Natural killer cell (primary cell): Measurements from ENCODE around the gene CABLES1. TPM values are rescaled to one million over a fixed set of nuclear protein-coding genes. Genes with fewer than 3 reads are reported as not detected.

Experiments
- ATAC-seq, 3 donors: fragments of 150-1000 bp in 2 of 3; fragments of 200-7000 bp in 1 of 3; cut with Tn5 transposase; 1 replicate in 1 of 3; 2 replicates in 2 of 3; pipeline ENCODE4 v1.10.0; 2021; ENCODE audit warnings: mild to moderate bottlenecking in 2 of 3, moderate library complexity in 2 of 3
- DNase-seq, 2 donors: peaks; one replicate each; pipeline versions ENCODE4 v3.0.0 to v3.0.0-alpha.2; 2013 to 2021; ENCODE audit warnings: mixed read lengths in 1 of 2
- H3K27ac ChIP-seq: one replicate; pipeline ENCODE4 v1.5.1; 2013; ENCODE audit warnings: mild to moderate bottlenecking, low read length
- H3K27me3 ChIP-seq: one replicate; pipeline ENCODE4 v1.6.1; 2013; ENCODE audit warnings: low read length; ENCODE audit not compliant: control insufficient read depth, insufficient read depth
- H3K36me3 ChIP-seq: one replicate; pipeline ENCODE4 v1.6.1; 2013; ENCODE audit warnings: low read length; ENCODE audit not compliant: control insufficient read depth, insufficient read depth
- H3K4me1 ChIP-seq: one replicate; pipeline ENCODE4 v1.6.1; 2013; ENCODE audit warnings: low read length; ENCODE audit not compliant: control insufficient read depth, insufficient read depth
- H3K4me3 ChIP-seq: one replicate; pipeline ENCODE4 v1.5.1; 2013; ENCODE audit warnings: low read length
- H3K9me3 ChIP-seq: one replicate; pipeline ENCODE4 v1.6.1; 2013; ENCODE audit warnings: low read length; ENCODE audit not compliant: control insufficient read depth, insufficient read depth
- H3K27ac Mint-ChIP-seq, 2 donors: one replicate each; pipeline ENCODE4 v1.8.0; 2022; ENCODE audit warnings: mild to moderate bottlenecking in 2 of 2, mixed read lengths in 2 of 2, moderate library complexity in 1 of 2
- H3K27me3 Mint-ChIP-seq, 2 donors: one replicate each; pipeline ENCODE4 v1.8.0; 2022; ENCODE audit warnings: low read depth in 2 of 2, mixed read lengths in 2 of 2
- H3K36me3 Mint-ChIP-seq: one replicate; pipeline ENCODE4 v1.8.0; 2022; ENCODE audit warnings: mixed read lengths
- H3K4me1 Mint-ChIP-seq, 2 donors: one replicate each; pipeline ENCODE4 v1.8.0; 2022; ENCODE audit warnings: mixed read lengths in 2 of 2
- H3K4me3 Mint-ChIP-seq: one replicate; pipeline ENCODE4 v1.8.0; 2022; ENCODE audit warnings: mild to moderate bottlenecking, moderate library complexity, mixed read lengths
- H3K9me3 Mint-ChIP-seq, 2 donors: one replicate each; pipeline ENCODE4 v1.8.0; 2022; ENCODE audit warnings: mixed read lengths in 2 of 2
- WGBS: methylation state at CpG from one replicate; pipeline ENCODE4 v1.1.7; 2013; ENCODE audit warnings: missing lambda C conversion rate; ENCODE audit not compliant: insufficient coverage; 5-methylcytosine and 5-hydroxymethylcytosine counted together
- intact Hi-C: fragments of 100-400 bp; cut with micrococcal nuclease; formaldehyde crosslinking; loops from one replicate; pipeline ENCODE4 v1.14.2; 2022
- total RNA-seq, 4 donors: library from RNA; stranded (reverse); fragments of 120-200 nt in 1 of 4; gene quantifications; one replicate each; pipeline versions ENCODE4 v1.2.3 to v1.2.4, GENCODE V29; 2013 to 2022
- TF ChIP-seq, protein P1 (sequence below): fragments of 200-600 bp; IDR thresholded peaks from one replicate; pipeline ENCODE4 v1.8.0; 2022; ENCODE audit warnings: antibody characterized with exemption

CABLES1 gene
- total RNA-seq, 3 donors from 2014 or later (not counting 1 experiment from before 2014, with no cell fraction given), result 1.3 to 2.2 (median 1.8) TPM

DNA sequence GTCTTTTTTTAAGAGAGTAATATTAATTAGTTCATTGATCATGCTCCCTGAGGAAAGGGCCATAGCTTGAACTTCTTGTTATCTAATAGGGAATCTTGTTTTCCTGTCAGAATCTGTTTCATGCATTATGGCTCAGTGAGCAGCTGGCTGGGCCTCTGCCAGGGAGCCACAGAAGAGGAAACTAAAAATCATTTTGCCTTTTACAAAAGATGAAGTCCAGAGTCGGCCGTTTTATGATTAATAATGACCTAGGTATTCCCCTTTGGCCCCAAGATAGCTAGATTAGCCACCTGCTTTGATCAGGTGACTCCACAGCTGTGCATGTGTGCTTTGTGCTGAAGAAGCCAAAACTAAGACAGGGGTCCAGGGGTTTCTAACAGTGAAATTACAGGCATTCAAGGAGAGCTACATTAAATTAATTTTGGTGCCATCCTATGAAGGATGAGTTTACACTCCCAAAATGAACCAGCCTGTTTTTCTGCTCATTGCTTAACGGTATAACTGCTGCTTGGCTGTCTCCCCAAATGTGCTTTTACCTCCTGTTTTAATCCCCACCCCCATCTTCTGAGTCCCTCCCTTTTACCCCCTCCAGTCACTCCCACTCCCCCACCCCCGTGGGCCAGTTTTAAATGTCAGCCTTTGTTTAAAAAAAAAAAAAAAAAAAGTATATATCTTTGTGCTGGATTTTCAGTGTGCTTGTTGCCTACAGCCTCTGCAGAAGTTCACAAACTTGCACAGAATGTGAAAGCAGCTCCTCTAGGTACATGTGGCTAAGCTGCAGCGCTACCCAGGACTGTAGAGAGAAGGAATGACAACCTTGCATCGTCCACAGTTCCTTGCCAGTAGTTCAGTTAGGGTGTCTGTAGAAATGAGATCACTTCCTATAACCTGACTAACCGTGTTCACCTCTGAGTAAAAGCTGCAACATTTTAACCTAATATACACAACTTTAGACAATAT is 93.1 kb downstream of the CABLES1 start:
- Histone ChIP-seq H3K36me3 (no peaks in the 10 kb centered on the region), H3K4me1 (peaks cover 31% of the 10 kb centered on the region), H3K9me3 (no peaks in the 10 kb centered on the region), H3K4me3 (no peak overlapping the region), H3K27ac (peak overlapping the region; percentile 23), H3K27me3 (no peaks in the 10 kb centered on the region)
- no peak for ATAC-seq
- 47% methylated on average over 4 of the region's 7 CpGs for WGBS
- TF ChIP-seq, protein P1, sequence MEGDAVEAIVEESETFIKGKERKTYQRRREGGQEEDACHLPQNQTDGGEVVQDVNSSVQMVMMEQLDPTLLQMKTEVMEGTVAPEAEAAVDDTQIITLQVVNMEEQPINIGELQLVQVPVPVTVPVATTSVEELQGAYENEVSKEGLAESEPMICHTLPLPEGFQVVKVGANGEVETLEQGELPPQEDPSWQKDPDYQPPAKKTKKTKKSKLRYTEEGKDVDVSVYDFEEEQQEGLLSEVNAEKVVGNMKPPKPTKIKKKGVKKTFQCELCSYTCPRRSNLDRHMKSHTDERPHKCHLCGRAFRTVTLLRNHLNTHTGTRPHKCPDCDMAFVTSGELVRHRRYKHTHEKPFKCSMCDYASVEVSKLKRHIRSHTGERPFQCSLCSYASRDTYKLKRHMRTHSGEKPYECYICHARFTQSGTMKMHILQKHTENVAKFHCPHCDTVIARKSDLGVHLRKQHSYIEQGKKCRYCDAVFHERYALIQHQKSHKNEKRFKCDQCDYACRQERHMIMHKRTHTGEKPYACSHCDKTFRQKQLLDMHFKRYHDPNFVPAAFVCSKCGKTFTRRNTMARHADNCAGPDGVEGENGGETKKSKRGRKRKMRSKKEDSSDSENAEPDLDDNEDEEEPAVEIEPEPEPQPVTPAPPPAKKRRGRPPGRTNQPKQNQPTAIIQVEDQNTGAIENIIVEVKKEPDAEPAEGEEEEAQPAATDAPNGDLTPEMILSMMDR, result no peak
- H3K27me3 Mint-ChIP-seq, result peaks cover 0 to 3% of the 10 kb centered on the region in 2 donors
- no peaks in the 10 kb centered on the region for H3K9me3 Mint-ChIP-seq
- peak in 1 of 2 donors; percentile 45 for DNase-seq
- H3K4me1 Mint-ChIP-seq, result peaks cover 24 to 31% of the 10 kb centered on the region in 2 donors
- peak overlapping the region in 1 of 2 donors; percentile 52 for H3K27ac Mint-ChIP-seq
- no peak overlapping the region for H3K4me3 Mint-ChIP-seq
- intact Hi-C loops, result no loop called here
- H3K36me3 Mint-ChIP-seq, result no peaks in the 10 kb centered on the region

DNA sequence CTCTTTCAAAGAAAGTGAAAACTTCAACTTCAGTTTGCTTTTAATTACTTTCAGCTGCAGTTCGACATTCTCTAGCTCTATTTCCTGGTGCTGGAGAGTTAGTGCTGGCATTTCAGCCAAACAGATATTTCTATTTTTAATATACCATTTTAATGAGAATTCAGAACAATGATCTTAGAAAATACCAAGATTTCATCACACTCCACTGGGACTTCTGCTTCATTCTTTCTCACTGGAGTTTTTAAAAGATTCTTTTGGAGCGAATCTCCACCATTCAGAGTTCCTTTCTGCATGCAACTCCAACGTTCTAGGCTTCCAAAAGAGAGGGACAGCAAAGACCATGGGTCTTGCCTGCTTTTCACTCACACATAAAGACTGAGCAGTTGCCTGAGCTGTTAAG is 94.2 kb downstream of the CABLES1 start:
- peaks cover 0 to 3% of the 10 kb centered on the region in 2 donors for H3K27me3 Mint-ChIP-seq
- WGBS, result 94% methylated on average over 2 of the region's 3 CpGs
- H3K4me3 ChIP-seq, result no peak overlapping the region
- H3K4me1 ChIP-seq, result peaks cover 31% of the 10 kb centered on the region
- H3K9me3 ChIP-seq, result no peaks in the 10 kb centered on the region
- H3K27ac Mint-ChIP-seq, result peak overlapping the region; percentile 79 to 81
- no peaks in the 10 kb centered on the region for H3K9me3 Mint-ChIP-seq
- DNase-seq (no peak), ATAC-seq (no peak)
- H3K4me1 Mint-ChIP-seq, result peaks cover 24 to 31% of the 10 kb centered on the region in 2 donors
- H3K36me3 ChIP-seq, result no peaks in the 10 kb centered on the region
- no peaks in the 10 kb centered on the region for H3K36me3 Mint-ChIP-seq
- TF ChIP-seq, protein P1, result no peak
- intact Hi-C loops, result no loop called here
- H3K27me3 ChIP-seq, result no peaks in the 10 kb centered on the region
- no peak overlapping the region for H3K27ac ChIP-seq
- no peak overlapping the region for H3K4me3 Mint-ChIP-seq

DNA sequence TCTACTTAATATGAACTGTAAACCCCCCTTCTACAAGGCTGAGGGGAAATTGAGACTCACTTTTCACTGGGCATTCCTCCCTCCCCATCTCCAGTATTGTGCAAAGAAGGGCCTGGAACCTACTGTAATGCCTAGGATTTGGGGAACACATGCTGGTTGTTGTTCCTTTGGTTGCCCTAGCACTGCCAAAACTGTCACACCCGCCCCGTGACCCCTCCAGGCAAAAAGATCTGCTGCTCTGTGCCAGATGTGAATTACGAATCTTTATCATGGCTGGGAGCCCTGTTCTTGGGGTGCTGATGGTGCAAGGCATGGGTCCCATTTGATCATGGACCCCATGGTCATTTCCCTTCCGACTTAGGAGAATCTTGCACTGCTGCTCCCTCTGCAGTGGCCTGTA is 95.4 kb downstream of the CABLES1 start:
- no peak for DNase-seq
- H3K36me3 ChIP-seq, result no peaks in the 10 kb centered on the region
- Mint-ChIP-seq H3K4me3 (no peak overlapping the region), H3K36me3 (no peaks in the 10 kb centered on the region), H3K9me3 (no peaks in the 10 kb centered on the region), H3K4me1 (peaks cover 24 to 31% of the 10 kb centered on the region in 2 donors), H3K27ac (peak overlapping the region; percentile 95 to 96), H3K27me3 (peaks cover 0 to under 1% of the 10 kb centered on the region in 2 donors)
- H3K4me1 ChIP-seq, result peaks cover 31% of the 10 kb centered on the region
- no peak overlapping the region for H3K4me3 ChIP-seq
- TF ChIP-seq, protein P1, result no peak
- no peaks in the 10 kb centered on the region for H3K27me3 ChIP-seq
- no peaks in the 10 kb centered on the region for H3K9me3 ChIP-seq
- intact Hi-C loops, result loop anchor here (1.0 to 10.0 kb wide), 8 partner anchors 38 to 784 kb away; partner anchors contain the start of gene TTC39C
- 98% methylated on average over 4 of the region's 4 CpGs for WGBS
- ATAC-seq, result no peak
- H3K27ac ChIP-seq, result peak overlapping the region; percentile 82
